Liver (tissue), 9 donors: ENCODE results near the gene NT5C2. TPM values are rescaled to one million over a fixed set of nuclear protein-coding genes. Genes with fewer than 3 reads are reported as not detected.
A peak's percentile ranks its signal among the peaks of the same experiment; 100 is the strongest.

Experiments
- DNase-seq: peaks from one replicate; pipeline ENCODE4 v3.0.0-alpha.2; 2017; ENCODE audit warnings: low spot score
- H3K27ac ChIP-seq, 2 donors: one replicate each; pipeline ENCODE4 v1.7.0; 2013; ENCODE audit warnings: inconsistent platforms in 2 of 2, low read length in 2 of 2, control low read depth in 1 of 2, low read depth in 1 of 2, mild to moderate bottlenecking in 1 of 2
- H3K27me3 ChIP-seq, 4 donors: one replicate each; pipeline versions ENCODE4 v1.6.1 to v1.7.0; 2013; ENCODE audit warnings: low read length in 3 of 4, inconsistent platforms in 1 of 4, mild to moderate bottlenecking in 1 of 4, moderate library complexity in 1 of 4; ENCODE audit not compliant: control insufficient read depth in 4 of 4, insufficient read depth in 4 of 4
- H3K36me3 ChIP-seq, 4 donors: one replicate each; pipeline versions ENCODE4 v1.6.1 to v1.7.0; 2013; ENCODE audit warnings: low read length in 3 of 4, mild to moderate bottlenecking in 3 of 4, low read depth in 1 of 4, moderate library complexity in 1 of 4; ENCODE audit not compliant: control insufficient read depth in 4 of 4, insufficient read depth in 3 of 4
- H3K4me1 ChIP-seq, 4 donors: one replicate each; pipeline versions ENCODE4 v1.6.1 to v1.7.0; 2013; ENCODE audit warnings: low read length in 3 of 4, mild to moderate bottlenecking in 3 of 4, moderate library complexity in 1 of 4; ENCODE audit not compliant: control insufficient read depth in 4 of 4, insufficient read depth in 4 of 4
- H3K4me3 ChIP-seq, 3 donors: one replicate each; pipeline versions ENCODE4 v1.6.1 to v1.7.0; 2013; ENCODE audit warnings: low read length in 3 of 3, control low read depth in 1 of 3, low read depth in 1 of 3, mild to moderate bottlenecking in 1 of 3
- H3K9ac ChIP-seq, 2 donors: one replicate each; pipeline ENCODE4 v1.7.0; 2013; ENCODE audit warnings: low read length in 2 of 2, mild to moderate bottlenecking in 2 of 2, moderate library complexity in 2 of 2, control low read depth in 1 of 2, low read depth in 1 of 2
- H3K9me3 ChIP-seq, 4 donors: one replicate each; pipeline versions ENCODE4 v1.6.1 to v1.7.0; 2013; ENCODE audit warnings: low read length in 3 of 4; ENCODE audit not compliant: control insufficient read depth in 4 of 4
- CTCF ChIP-seq: fragments of 150-350 bp; IDR thresholded peaks from 2 replicates; pipeline ENCODE4 v1.5.1; 2017; ENCODE audit warnings: improper control_type of control experiment, low read depth, low read length; ENCODE audit not compliant: missing input control
- EGR1 ChIP-seq, 2 donors: IDR thresholded peaks; 2 replicates each; pipeline ENCODE4 v1.6.1; 2016 to 2018; ENCODE audit warnings: antibody characterized with exemption in 2 of 2, low read depth in 2 of 2
- FOXA1 ChIP-seq: IDR thresholded peaks from 2 replicates; pipeline ENCODE4 v1.6.1; 2016; ENCODE audit warnings: antibody characterized with exemption
- FOXA2 ChIP-seq: IDR thresholded peaks from 2 replicates; pipeline ENCODE4 v1.6.1; 2016; ENCODE audit warnings: antibody characterized with exemption
- HNF4A ChIP-seq, 2 donors: conservative IDR thresholded peaks; 2 replicates each; pipeline ENCODE4 v1.6.1; 2016; ENCODE audit warnings: antibody characterized with exemption in 2 of 2, mild to moderate bottlenecking in 2 of 2
- JUND ChIP-seq, 2 donors: IDR thresholded peaks; 2 replicates each; pipeline ENCODE4 v1.6.1; 2016; ENCODE audit warnings: antibody characterized with exemption in 2 of 2
- MAX ChIP-seq: IDR thresholded peaks from 2 replicates; pipeline ENCODE4 v1.6.1; 2016; ENCODE audit warnings: antibody characterized with exemption
- RAD21 ChIP-seq, 2 donors: IDR thresholded peaks; 2 replicates each; pipeline ENCODE4 v1.6.1; 2016; ENCODE audit warnings: antibody characterized with exemption in 2 of 2, mild to moderate bottlenecking in 2 of 2
- REST ChIP-seq: IDR thresholded peaks from 2 replicates; pipeline ENCODE4 v1.6.1; 2016; ENCODE audit warnings: antibody characterized with exemption, mild to moderate bottlenecking
- RXRA ChIP-seq, 2 donors: IDR thresholded peaks; 2 replicates each; pipeline ENCODE4 v1.6.1; 2017 to 2018; ENCODE audit warnings: antibody characterized with exemption in 2 of 2, mild to moderate bottlenecking in 1 of 2
- SP1 ChIP-seq: IDR thresholded peaks from 2 replicates; pipeline ENCODE4 v1.6.1; 2018; ENCODE audit warnings: antibody characterized with exemption, mild to moderate bottlenecking
- TAF1 ChIP-seq: conservative IDR thresholded peaks from 2 replicates; pipeline ENCODE4 v1.6.1; 2016; ENCODE audit warnings: antibody characterized with exemption, mild to moderate bottlenecking
- ZBTB33 ChIP-seq: IDR thresholded peaks from 2 replicates; pipeline ENCODE4 v1.6.1; 2016; ENCODE audit warnings: antibody characterized with exemption
- WGBS: extraction: QIAGEN DNeasy Blood & Tissue Kit; methylation state at CpG from one replicate; pipeline ENCODE4 v1.1.7; 2013; 5-methylcytosine and 5-hydroxymethylcytosine counted together
- polyA plus RNA-seq, 2 donors: library from polyadenylated mRNA; stranded (reverse) in 1 of 2; unstranded in 1 of 2; fragments of 200-250 nt in 1 of 2; fragments of >200 nt in 1 of 2; fragmentation: Nextera tagmentation in 1 of 2; extraction: Ambion mirVana in 1 of 2; gene quantifications; one replicate each; pipeline versions ENCODE4 v1.2.1 to v1.2.3, GENCODE V29; 2013 to 2015
- total RNA-seq, 2 donors: library from RNA; depleted of rRNA; stranded (reverse); fragments of >200 nt; gene quantifications; one replicate each; pipeline ENCODE4 v1.2.3, GENCODE V29; 2014
- donor health status: healthy.
- donor health status: healthy.
- donor health status: healthy.
- donor health status: healthy.
- donor health status: healthy.

NT5C2 gene
- total RNA-seq = 10 to 100 TPM; 47.8 to 65.3 TPM
- 10 to 100 TPM; 14.4 to 18.3 TPM for polyA plus RNA-seq

- WGBS = 6% methylated on average over 62 of the region's 62 CpGs
- peak within 1 kb of the TSS; percentile 96 to 98 for H3K27ac ChIP-seq
- H3K36me3 ChIP-seq = no peaks in the 10 kb centered on the region
- peak; percentile 80 for DNase-seq
- peak within 1 kb of the TSS; percentile 83 to 99 (median 85) for H3K4me3 ChIP-seq
- H3K27me3 ChIP-seq = no peaks in the 10 kb centered on the region
- H3K9me3 ChIP-seq = no peaks in the 10 kb centered on the region
- peak within 1 kb of the TSS; percentile 84 to 91 for H3K9ac ChIP-seq
- H3K4me1 ChIP-seq = peaks cover 6 to 28% (median 15%) of the 10 kb centered on the region in 4 donors
- TF ChIP-seq SP1 (no peak), MAX (no peak), FOXA2 (no peak), EGR1 (IDR thresholded peaks at IDR 0.05; ENCODE audit: low read depth in 2 of 2) (no peak), HNF4A (conservative IDR thresholded peaks at IDR 0.05) (no peak), FOXA1 (no peak), CTCF (no peak), TAF1 (no peak), REST (no peak), RXRA (IDR thresholded peaks at IDR 0.05) (no peak), RAD21 (IDR thresholded peaks at IDR 0.05) (no peak), JUND (IDR thresholded peaks at IDR 0.05) (no peak)
These were observed at the start of gene NT5C2 for GRCh38 chr10:103193107-103193819. TSS of gene NT5C2 (minus strand) at chr10:103193272. CDS start at chr10:103174958, 18,314 bp downstream.

- H3K27ac ChIP-seq = no peak overlapping the region
- no peak overlapping the region for H3K4me3 ChIP-seq
- H3K27me3 ChIP-seq = no peaks in the 10 kb centered on the region
- no peaks in the 10 kb centered on the region for H3K9me3 ChIP-seq
- no peak overlapping the region for H3K9ac ChIP-seq
- no peaks in the 10 kb centered on the region for H3K36me3 ChIP-seq
- H3K4me1 ChIP-seq = peaks cover 0 to 3% (median 1%) of the 10 kb centered on the region in 4 donors
- TF ChIP-seq HNF4A (conservative IDR thresholded peaks at IDR 0.05) = peak; percentile 15 to 16
- TF ChIP-seq ZBTB33 = no peak
- no peak for DNase-seq
- WGBS = 50% methylated on average over 7 of the region's 7 CpGs
These were observed 48.4 kb upstream of the NT5C2 start for GRCh38 chr10:103241262-103242011.
